Measurements from ENCODE around the gene ZNF277.

ZNF277 gene

DNA sequence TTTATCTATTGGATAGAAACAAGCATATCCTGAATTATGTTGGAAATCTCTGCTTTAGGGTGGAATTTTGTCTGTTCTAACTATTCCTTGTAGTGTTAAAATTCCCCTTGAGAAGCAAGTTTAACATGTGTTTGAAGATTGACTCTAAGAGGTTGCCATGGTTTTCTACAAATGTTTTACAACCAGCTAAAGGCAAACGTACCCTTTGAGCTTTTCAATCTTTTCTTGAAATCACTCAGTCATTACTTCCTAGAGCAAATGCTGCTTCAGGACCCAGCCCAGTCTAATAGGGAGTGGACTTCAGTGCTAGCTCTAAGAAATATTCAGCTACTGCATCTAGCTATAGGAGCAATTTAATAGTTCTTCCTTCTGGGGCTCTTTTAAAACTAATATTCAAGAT lies 125.0 kb downstream of the ZNF277 start:
- ATAC-seq: no peak

GRCh38 chr7:112334366-112334765 lies 127.9 kb downstream of the ZNF277 start:
- TF ChIP-seq TOX (CRISPR knock-in tag; IDR thresholded peaks at IDR 0.05; ENCODE audit: borderline replicate concordance): no peak
- TF ChIP-seq CSDC2 (CRISPR knock-in tag; IDR thresholded peaks at IDR 0.05): no peak
- TF ChIP-seq, protein P1, sequence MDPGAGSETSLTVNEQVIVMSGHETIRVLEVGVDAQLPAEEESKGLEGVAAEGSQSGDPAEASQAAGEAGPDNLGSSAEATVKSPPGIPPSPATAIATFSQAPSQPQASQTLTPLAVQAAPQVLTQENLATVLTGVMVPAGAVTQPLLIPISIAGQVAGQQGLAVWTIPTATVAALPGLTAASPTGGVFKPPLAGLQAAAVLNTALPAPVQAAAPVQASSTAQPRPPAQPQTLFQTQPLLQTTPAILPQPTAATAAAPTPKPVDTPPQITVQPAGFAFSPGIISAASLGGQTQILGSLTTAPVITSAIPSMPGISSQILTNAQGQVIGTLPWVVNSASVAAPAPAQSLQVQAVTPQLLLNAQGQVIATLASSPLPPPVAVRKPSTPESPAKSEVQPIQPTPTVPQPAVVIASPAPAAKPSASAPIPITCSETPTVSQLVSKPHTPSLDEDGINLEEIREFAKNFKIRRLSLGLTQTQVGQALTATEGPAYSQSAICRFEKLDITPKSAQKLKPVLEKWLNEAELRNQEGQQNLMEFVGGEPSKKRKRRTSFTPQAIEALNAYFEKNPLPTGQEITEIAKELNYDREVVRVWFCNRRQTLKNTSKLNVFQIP (CRISPR knock-in tag; IDR thresholded peaks at IDR 0.05; ENCODE audit: borderline replicate concordance, low read depth): no peak
- no peak for ATAC-seq

More for the DNA sequence above, 125.0 kb downstream of the ZNF277 start:
- TF ChIP-seq PPARA (CRISPR knock-in tag; IDR thresholded peaks at IDR 0.05; ENCODE audit: borderline replicate concordance) (no peak), GLIS3 (CRISPR knock-in tag; IDR thresholded peaks at IDR 0.05) (no peak), ARNTL (CRISPR knock-in tag; IDR thresholded peaks at IDR 0.05; ENCODE audit: borderline replicate concordance, low read depth) (no peak), ISL1 (CRISPR knock-in tag; IDR thresholded peaks at IDR 0.05) (no peak), CSDC2 (CRISPR knock-in tag; IDR thresholded peaks at IDR 0.05) (no peak), ESRRG (CRISPR knock-in tag; IDR thresholded peaks at IDR 0.05) (no peak), OSR1 (CRISPR knock-in tag; IDR thresholded peaks at IDR 0.05) (no peak), ZFP3 (CRISPR knock-in tag; IDR thresholded peaks at IDR 0.05) (no peak), TOX (CRISPR knock-in tag; IDR thresholded peaks at IDR 0.05; ENCODE audit: borderline replicate concordance) (no peak), BACH2 (CRISPR knock-in tag; IDR thresholded peaks at IDR 0.05; ENCODE audit: borderline replicate concordance) (no peak), TSHZ2 (CRISPR knock-in tag; IDR thresholded peaks at IDR 0.05) (no peak)
- TF ChIP-seq, protein P2, sequence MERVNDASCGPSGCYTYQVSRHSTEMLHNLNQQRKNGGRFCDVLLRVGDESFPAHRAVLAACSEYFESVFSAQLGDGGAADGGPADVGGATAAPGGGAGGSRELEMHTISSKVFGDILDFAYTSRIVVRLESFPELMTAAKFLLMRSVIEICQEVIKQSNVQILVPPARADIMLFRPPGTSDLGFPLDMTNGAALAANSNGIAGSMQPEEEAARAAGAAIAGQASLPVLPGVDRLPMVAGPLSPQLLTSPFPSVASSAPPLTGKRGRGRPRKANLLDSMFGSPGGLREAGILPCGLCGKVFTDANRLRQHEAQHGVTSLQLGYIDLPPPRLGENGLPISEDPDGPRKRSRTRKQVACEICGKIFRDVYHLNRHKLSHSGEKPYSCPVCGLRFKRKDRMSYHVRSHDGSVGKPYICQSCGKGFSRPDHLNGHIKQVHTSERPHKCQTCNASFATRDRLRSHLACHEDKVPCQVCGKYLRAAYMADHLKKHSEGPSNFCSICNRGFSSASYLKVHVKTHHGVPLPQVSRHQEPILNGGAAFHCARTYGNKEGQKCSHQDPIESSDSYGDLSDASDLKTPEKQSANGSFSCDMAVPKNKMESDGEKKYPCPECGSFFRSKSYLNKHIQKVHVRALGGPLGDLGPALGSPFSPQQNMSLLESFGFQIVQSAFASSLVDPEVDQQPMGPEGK (CRISPR knock-in tag; IDR thresholded peaks at IDR 0.05; ENCODE audit: borderline replicate concordance): no peak

GRCh38 chr7:112336261-112336660 lies 129.8 kb downstream of the ZNF277 start:
- no peak for ATAC-seq
- TF ChIP-seq PPARA (CRISPR knock-in tag; IDR thresholded peaks at IDR 0.05; ENCODE audit: borderline replicate concordance) (no peak), CREB5 (CRISPR knock-in tag; IDR thresholded peaks at IDR 0.05; ENCODE audit: low read depth) (no peak), ISL1 (CRISPR knock-in tag; IDR thresholded peaks at IDR 0.05) (no peak), ZNF8 (CRISPR knock-in tag; IDR thresholded peaks at IDR 0.05) (no peak), GLIS3 (CRISPR knock-in tag; IDR thresholded peaks at IDR 0.05) (no peak), ESRRG (CRISPR knock-in tag; IDR thresholded peaks at IDR 0.05) (no peak), ZFP30 (CRISPR knock-in tag; IDR thresholded peaks at IDR 0.05) (no peak), ZNF565 (CRISPR knock-in tag; conservative IDR thresholded peaks at IDR 0.05; ENCODE audit: low read depth) (no peak), SNAI2 (CRISPR knock-in tag; IDR thresholded peaks at IDR 0.05) (no peak), ZNF70 (CRISPR knock-in tag; IDR thresholded peaks at IDR 0.05) (no peak), OSR1 (CRISPR knock-in tag; IDR thresholded peaks at IDR 0.05) (no peak), TOX (CRISPR knock-in tag; IDR thresholded peaks at IDR 0.05; ENCODE audit: borderline replicate concordance) (no peak), ZC3H10 (CRISPR knock-in tag; IDR thresholded peaks at IDR 0.05) (no peak), BACH2 (CRISPR knock-in tag; IDR thresholded peaks at IDR 0.05; ENCODE audit: borderline replicate concordance) (no peak), TCF4 (CRISPR knock-in tag; IDR thresholded peaks at IDR 0.05; ENCODE audit: borderline replicate concordance) (no peak), ARNTL (CRISPR knock-in tag; IDR thresholded peaks at IDR 0.05; ENCODE audit: borderline replicate concordance, low read depth) (no peak)
- TF ChIP-seq, protein P2 (CRISPR knock-in tag; IDR thresholded peaks at IDR 0.05; ENCODE audit: borderline replicate concordance): no peak

Measured in SK-N-SH treated with all-trans-retinoic acid at 6 μM for 48 hours (cell line).